Smooth muscle cell (in vitro differentiated cells): ENCODE data around the gene PRKN. TPM values are rescaled to one million over a fixed set of nuclear protein-coding genes. Genes with fewer than 3 reads are reported as not detected.
"Not testable (repeated sequence)": the region's sequence is repeated elsewhere in the genome, so short reads cannot be mapped to it uniquely, and the experiment has no call there.

Experiments used
- DNase-seq: peaks from one replicate; lab custom pipeline; 2025; ENCODE audit not compliant: unreplicated experiment; lab: John Stamatoyannopoulos, UW
- H2AFZ ChIP-seq: fragments of 200-600 bp; sonication (generic); 2 replicates; pipeline ENCODE4 v1.6.0; 2016; ENCODE audit warnings: antibody characterized with exemption, low read depth, mild to moderate bottlenecking
- H3F3A ChIP-seq: fragments of 200-600 bp; sonication (generic); 2 replicates; pipeline ENCODE4 v1.6.0; 2017; ENCODE audit warnings: antibody characterized with exemption, low read depth
- H3K27ac ChIP-seq: fragments of 200-600 bp; sonication (generic); 2 replicates; pipeline ENCODE4 v1.5.1; 2016; ENCODE audit warnings: low read depth, mild to moderate bottlenecking
- H3K27me3 ChIP-seq: fragments of 200-600 bp; sonication (generic); 2 replicates; pipeline ENCODE4 v1.6.1; 2016; ENCODE audit warnings: low read depth, mild to moderate bottlenecking
- H3K36me3 ChIP-seq: fragments of 200-600 bp; sonication (generic); 2 replicates; pipeline ENCODE4 v1.5.1; 2016; ENCODE audit warnings: low read depth
- H3K4me1 ChIP-seq: fragments of 200-600 bp; sonication (generic); 2 replicates; pipeline ENCODE4 v1.5.1; 2016; ENCODE audit warnings: low read depth
- H3K4me2 ChIP-seq: fragments of 200-600 bp; sonication (generic); 2 replicates; pipeline ENCODE4 v1.6.0; 2016; ENCODE audit warnings: mild to moderate bottlenecking
- H3K4me3 ChIP-seq: fragments of 200-600 bp; sonication (generic); 2 replicates; pipeline ENCODE4 v1.5.1; 2016; ENCODE audit warnings: mild to moderate bottlenecking
- H3K79me2 ChIP-seq: fragments of 200-600 bp; sonication (generic); 2 replicates; pipeline ENCODE4 v1.6.0; 2016; ENCODE audit warnings: low read depth, mild to moderate bottlenecking
- H3K9ac ChIP-seq: fragments of 200-600 bp; sonication (generic); 2 replicates; pipeline ENCODE4 v1.6.0; 2016; ENCODE audit warnings: low read depth
- H3K9me3 ChIP-seq: fragments of 200-600 bp; sonication (generic); replicated peaks from 2 replicates; pipeline ENCODE4 v1.5.1; 2016; ENCODE audit warnings: low read depth
- H4K20me1 ChIP-seq: fragments of 200-600 bp; sonication (generic); 2 replicates; pipeline ENCODE4 v1.6.0; 2016; ENCODE audit warnings: low read depth
- WGBS: methylation state at CpG from one replicate; pipeline ENCODE4 v1.1.7; 2016; ENCODE audit warnings: low lambda C conversion rate; 5-methylcytosine and 5-hydroxymethylcytosine counted together
- polyA plus RNA-seq: library from polyadenylated mRNA; unstranded; fragments of >200 nt; fragmentation: Nextera tagmentation; extraction: Ambion mirVana; gene quantifications from 2 replicates; pipeline ENCODE4 v1.2.1, GENCODE V29; 2016
- total RNA-seq: library from RNA; depleted of rRNA; stranded (reverse); fragments of >200 nt; gene quantifications from 2 replicates; pipeline ENCODE4 v1.2.3, GENCODE V29; 2014
- TF ChIP-seq, protein P1 (sequence below): fragments of 200-600 bp; sonication (generic); IDR thresholded peaks from 2 replicates; pipeline ENCODE4 v1.5.1; 2017; ENCODE audit warnings: borderline replicate concordance, mild to moderate bottlenecking, antibody characterized with exemption; ENCODE audit not compliant: insufficient read depth, poor library complexity, severe bottlenecking

PRKN gene
- total and polyA plus RNA-seq, 2 experiments from 2014 or later = 0.81 to 5.1 TPM

DNA sequence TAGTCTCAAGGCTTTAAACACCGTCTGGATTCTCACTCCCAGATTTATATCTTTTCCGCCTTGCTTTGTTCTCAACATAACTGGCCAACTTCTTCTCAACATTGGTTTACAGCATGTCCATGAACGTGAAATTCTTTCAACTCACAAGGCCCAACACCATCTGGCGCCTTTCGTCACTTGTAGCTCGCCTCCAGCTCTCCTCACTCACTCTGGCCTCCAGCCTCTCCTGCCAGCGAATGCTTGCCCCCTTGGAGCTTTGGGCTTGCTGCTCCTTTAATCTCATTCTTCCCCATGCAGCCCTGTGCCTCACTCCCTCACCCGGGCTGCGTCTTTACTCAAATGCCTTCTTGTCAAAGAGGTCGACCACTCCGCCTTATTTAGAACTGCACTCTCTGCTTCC, 324.5 kb downstream of the PRKN start:
- no peak overlapping the region for H3K4me2 ChIP-seq
- H4K20me1 ChIP-seq = no peaks in the 10 kb centered on the region
- no peak overlapping the region for H3K4me3 ChIP-seq
- no peak for DNase-seq
- H3K9me3 ChIP-seq = no peaks in the 10 kb centered on the region
- 89% methylated on average over 11 of the region's 11 CpGs for WGBS
- no peaks in the 10 kb centered on the region for H3K36me3 ChIP-seq
- H3K9ac ChIP-seq = no peak overlapping the region
- H3K4me1 ChIP-seq = no peaks in the 10 kb centered on the region
- H3K27ac ChIP-seq = no peak overlapping the region
- TF ChIP-seq, protein P1, sequence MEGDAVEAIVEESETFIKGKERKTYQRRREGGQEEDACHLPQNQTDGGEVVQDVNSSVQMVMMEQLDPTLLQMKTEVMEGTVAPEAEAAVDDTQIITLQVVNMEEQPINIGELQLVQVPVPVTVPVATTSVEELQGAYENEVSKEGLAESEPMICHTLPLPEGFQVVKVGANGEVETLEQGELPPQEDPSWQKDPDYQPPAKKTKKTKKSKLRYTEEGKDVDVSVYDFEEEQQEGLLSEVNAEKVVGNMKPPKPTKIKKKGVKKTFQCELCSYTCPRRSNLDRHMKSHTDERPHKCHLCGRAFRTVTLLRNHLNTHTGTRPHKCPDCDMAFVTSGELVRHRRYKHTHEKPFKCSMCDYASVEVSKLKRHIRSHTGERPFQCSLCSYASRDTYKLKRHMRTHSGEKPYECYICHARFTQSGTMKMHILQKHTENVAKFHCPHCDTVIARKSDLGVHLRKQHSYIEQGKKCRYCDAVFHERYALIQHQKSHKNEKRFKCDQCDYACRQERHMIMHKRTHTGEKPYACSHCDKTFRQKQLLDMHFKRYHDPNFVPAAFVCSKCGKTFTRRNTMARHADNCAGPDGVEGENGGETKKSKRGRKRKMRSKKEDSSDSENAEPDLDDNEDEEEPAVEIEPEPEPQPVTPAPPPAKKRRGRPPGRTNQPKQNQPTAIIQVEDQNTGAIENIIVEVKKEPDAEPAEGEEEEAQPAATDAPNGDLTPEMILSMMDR = no peak
- no peaks in the 10 kb centered on the region for H3K27me3 ChIP-seq
- no peaks in the 10 kb centered on the region for H3K79me2 ChIP-seq
- H3F3A ChIP-seq = no peaks in the 10 kb centered on the region
- H2AFZ ChIP-seq = no peak overlapping the region

DNA sequence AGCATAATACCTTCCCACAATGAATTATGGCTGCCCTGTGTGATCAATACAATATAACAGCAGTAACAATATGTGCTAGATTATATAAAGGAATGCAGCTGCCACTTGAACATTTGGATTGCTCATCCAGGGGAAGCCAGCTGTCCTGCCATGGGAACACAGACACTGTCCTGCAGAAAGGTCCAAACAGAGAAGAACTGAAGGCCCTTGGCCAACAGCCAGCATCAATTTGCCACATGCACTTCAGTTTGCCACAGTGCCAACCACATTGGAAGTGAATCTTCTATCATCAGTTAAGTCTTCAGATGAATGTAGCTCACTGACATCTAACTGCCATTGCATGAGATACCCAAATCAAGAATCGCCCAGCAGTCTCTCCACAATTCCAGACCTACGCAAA, 332.4 kb downstream of the PRKN start:
- Histone ChIP-seq H4K20me1 (no peaks in the 10 kb centered on the region), H3K27ac (no peak overlapping the region), H3K36me3 (no peaks in the 10 kb centered on the region), H3K4me3 (no peak overlapping the region), H3K27me3 (no peaks in the 10 kb centered on the region), H2AFZ (no peak overlapping the region), H3K9ac (no peak overlapping the region), H3K9me3 (no peaks in the 10 kb centered on the region), H3K4me1 (no peaks in the 10 kb centered on the region), H3F3A (no peaks in the 10 kb centered on the region), H3K4me2 (no peak overlapping the region), H3K79me2 (no peaks in the 10 kb centered on the region)
- TF ChIP-seq, protein P1 = no peak
- DNase-seq = no peak
- WGBS = 96% methylated on average over 2 of the region's 2 CpGs

DNA sequence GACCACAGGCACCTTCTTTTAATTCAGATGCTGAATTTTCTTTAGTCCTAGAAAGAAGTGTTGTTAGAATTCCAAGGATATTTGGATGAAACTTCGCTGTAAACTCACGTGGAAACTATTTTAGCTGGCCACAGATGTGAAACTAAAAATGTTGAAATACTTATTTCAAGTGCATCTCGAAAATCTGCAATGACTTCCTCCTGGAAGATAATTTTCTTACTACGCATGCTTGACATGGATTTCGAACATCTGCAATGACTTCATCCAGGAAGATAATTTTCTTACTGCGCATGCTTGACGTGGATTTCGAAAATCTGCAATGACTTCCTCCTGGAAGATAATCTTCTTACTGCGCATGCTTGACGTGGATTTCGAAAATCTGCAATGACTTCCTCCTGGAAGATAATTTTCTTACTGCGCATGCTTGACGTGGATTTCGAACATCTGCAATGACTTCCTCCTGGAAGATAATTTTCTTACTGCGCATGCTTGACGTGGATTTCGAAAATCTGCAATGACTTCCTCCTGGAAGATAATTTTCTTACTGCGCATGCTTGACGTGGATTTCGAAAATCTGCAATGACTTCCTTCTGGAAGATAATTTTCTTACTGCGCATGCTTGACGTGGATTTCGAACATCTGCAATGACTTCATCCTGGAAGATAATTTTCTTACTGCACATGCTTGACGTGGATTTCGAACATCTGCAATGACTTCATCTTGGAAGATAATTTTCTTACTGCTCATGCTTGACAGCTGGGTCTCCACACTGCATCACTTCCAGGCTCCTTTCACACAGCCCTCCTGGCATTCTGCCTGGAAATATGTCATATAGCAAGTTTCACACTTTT, 336.4 kb downstream of the PRKN start:
- not testable (repeated sequence) for H3K79me2 ChIP-seq, H3K4me1 ChIP-seq, H3K9ac ChIP-seq, H2AFZ ChIP-seq, H3K36me3 ChIP-seq, H3K27me3 ChIP-seq, H3F3A ChIP-seq, H3K27ac ChIP-seq, H3K4me2 ChIP-seq, H3K9me3 ChIP-seq, H3K4me3 ChIP-seq, H4K20me1 ChIP-seq, DNase-seq
- WGBS = 93% methylated on average over 25 of the region's 25 CpGs

DNA sequence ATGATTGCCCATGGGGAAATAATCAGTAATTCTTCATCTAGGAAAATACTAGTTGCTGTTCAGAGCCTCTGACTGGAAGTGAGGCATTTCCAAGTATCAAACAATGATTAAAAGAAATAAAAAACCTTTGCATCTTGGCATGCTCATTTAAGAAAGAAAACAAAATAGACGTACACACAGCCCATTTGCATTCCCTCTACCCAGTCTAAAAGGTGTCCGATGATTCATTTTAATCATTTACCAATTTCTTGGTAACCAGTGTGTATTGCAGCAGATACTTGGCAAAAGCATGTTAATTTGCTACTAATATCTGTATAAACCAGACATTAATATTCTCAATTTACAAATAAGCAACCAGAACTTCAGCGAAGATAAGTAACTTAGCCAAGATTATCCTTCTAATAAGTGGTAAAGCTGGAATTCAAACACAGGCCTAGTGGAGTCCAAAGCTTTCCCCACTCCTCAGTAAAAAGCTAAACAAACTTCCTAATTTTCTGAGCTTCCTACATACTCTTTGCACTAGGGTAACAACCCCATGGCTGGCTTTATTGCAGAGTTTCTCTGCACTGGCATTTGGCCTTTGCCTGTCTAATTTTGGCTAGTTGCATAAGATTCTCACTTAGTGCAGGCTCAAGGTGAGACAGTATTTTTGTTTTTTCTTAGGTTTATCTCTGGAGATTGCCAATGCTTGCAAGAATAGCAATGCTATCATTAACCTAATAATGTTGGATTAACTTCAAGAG, 338.1 kb downstream of the PRKN start:
- Histone ChIP-seq H2AFZ (no peak overlapping the region), H3K27me3 (no peaks in the 10 kb centered on the region), H3K36me3 (no peaks in the 10 kb centered on the region), H4K20me1 (no peaks in the 10 kb centered on the region), H3K9ac (no peak overlapping the region), H3K4me2 (no peak overlapping the region), H3K9me3 (no peaks in the 10 kb centered on the region), H3K4me1 (no peaks in the 10 kb centered on the region), H3K4me3 (no peak overlapping the region), H3K79me2 (no peaks in the 10 kb centered on the region), H3K27ac (no peak overlapping the region), H3F3A (no peaks in the 10 kb centered on the region)
- TF ChIP-seq, protein P1 = no peak
- WGBS = 95% methylated on average over 3 of the region's 3 CpGs
- no peak for DNase-seq
